HFFc6 (cell line): ENCODE results near the gene ASPSCR1. TPM values are rescaled to one million over a fixed set of nuclear protein-coding genes. Genes with fewer than 3 reads are reported as not detected.

Experiments
- DNase-seq: peaks from one replicate; pipeline ENCODE4 v3.0.0-alpha.2; 2018
- H3K27ac Mint-ChIP-seq: 2 replicates; pipeline ENCODE4 v1.8.0; 2020; ENCODE audit warnings: mild to moderate bottlenecking, mixed read lengths
- H3K27me3 Mint-ChIP-seq: 2 replicates; pipeline ENCODE4 v1.8.0; 2021; ENCODE audit warnings: mild to moderate bottlenecking, moderate library complexity, mixed read lengths; ENCODE audit not compliant: insufficient read depth
- H3K36me3 Mint-ChIP-seq: 2 replicates; pipeline ENCODE4 v1.8.0; 2021; ENCODE audit warnings: low read depth, mixed read lengths
- H3K4me1 Mint-ChIP-seq: 2 replicates; pipeline ENCODE4 v1.8.0; 2020; ENCODE audit warnings: low read depth, mixed read lengths
- H3K4me3 Mint-ChIP-seq: 2 replicates; pipeline ENCODE4 v1.8.0; 2020; ENCODE audit warnings: mild to moderate bottlenecking, moderate library complexity, mixed read lengths
- H3K9me3 Mint-ChIP-seq: 2 replicates; pipeline ENCODE4 v1.8.0; 2020; ENCODE audit warnings: mild to moderate bottlenecking, mixed read lengths
- total RNA-seq, 6 experiments: library from RNA; stranded (reverse); fragmentation: NEBNext Ultra II Directional; extraction: Animal tissue kit (Norgen Biotek cat#: 25700); gene quantifications; 2 replicates in 1 of 6; 3 replicates in 5 of 6; pipeline ENCODE4 v1.2.3, GENCODE V29; 2021
- TF ChIP-seq, protein P1 (sequence below): fragments of 200-600 bp; sonication (generic); IDR thresholded peaks from 2 replicates; pipeline ENCODE4 v1.5.0; 2021; ENCODE audit warnings: antibody characterized with exemption, mild to moderate bottlenecking

The ASPSCR1 gene
- total RNA-seq, 6 experiments from 2014 or later, result 26.6 to 36.8 (median 34.7) TPM

DNA sequence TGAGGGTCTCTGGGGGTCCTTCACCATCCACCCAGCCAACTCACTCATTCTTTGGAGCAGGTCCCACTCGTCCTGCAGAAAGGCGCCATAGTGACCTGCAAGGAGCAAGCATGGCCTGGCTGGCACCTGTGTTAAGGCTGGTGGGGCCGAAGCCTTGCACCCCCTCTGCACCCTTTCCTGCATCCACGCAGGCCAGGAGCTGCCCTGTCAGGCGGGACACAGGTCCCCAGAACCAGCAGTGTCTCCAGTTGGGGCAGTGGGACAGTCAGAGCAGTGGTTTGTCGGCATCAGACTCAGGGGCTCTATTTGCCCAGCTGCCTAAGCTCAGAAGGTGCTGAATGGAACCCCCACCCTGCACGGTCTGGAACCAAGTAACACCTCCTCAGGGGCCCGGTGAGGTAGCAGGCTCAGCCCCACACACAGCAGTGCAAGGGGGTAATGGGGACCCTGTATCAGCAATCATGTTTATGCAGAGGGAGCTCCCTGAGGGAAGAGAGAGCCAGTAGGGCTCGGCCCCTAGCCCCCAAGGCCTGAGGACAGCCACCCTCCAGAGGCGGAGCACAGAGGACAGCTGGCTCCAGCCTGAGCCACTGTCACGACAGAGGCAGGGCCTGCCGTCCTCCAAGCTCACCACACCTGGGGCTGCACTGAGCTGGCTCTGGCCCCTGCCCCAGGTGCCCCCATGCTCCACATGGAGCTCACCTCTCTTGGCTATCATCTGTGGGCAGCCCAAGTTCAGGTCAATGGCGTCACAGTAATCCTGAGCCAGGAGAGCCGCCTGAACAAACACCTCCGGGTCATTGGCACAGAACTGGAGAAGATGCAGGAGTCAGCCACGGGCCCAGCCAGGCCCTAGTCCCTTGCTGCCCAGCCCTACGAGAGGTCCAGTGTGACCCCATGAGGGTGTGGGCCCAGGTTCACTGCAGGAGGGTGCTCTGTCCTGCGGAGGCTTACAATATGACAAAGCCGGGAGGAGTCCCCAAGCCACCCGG, 86.3 kb downstream of the ASPSCR1 start:
- H3K4me1 Mint-ChIP-seq, result no peaks in the 10 kb centered on the region
- DNase-seq, result no peak
- H3K36me3 Mint-ChIP-seq, result peaks cover 4% of the 10 kb centered on the region; the same call in 1 of the 2 replicates
- peak overlapping the region; percentile 76 for H3K4me3 Mint-ChIP-seq
- H3K9me3 Mint-ChIP-seq, result no peaks in the 10 kb centered on the region
- TF ChIP-seq, protein P1, sequence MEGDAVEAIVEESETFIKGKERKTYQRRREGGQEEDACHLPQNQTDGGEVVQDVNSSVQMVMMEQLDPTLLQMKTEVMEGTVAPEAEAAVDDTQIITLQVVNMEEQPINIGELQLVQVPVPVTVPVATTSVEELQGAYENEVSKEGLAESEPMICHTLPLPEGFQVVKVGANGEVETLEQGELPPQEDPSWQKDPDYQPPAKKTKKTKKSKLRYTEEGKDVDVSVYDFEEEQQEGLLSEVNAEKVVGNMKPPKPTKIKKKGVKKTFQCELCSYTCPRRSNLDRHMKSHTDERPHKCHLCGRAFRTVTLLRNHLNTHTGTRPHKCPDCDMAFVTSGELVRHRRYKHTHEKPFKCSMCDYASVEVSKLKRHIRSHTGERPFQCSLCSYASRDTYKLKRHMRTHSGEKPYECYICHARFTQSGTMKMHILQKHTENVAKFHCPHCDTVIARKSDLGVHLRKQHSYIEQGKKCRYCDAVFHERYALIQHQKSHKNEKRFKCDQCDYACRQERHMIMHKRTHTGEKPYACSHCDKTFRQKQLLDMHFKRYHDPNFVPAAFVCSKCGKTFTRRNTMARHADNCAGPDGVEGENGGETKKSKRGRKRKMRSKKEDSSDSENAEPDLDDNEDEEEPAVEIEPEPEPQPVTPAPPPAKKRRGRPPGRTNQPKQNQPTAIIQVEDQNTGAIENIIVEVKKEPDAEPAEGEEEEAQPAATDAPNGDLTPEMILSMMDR, result no peak
- H3K27me3 Mint-ChIP-seq, result peaks cover 8% of the 10 kb centered on the region; the same call in 1 of the 2 replicates
- no peak overlapping the region for H3K27ac Mint-ChIP-seq

DNA sequence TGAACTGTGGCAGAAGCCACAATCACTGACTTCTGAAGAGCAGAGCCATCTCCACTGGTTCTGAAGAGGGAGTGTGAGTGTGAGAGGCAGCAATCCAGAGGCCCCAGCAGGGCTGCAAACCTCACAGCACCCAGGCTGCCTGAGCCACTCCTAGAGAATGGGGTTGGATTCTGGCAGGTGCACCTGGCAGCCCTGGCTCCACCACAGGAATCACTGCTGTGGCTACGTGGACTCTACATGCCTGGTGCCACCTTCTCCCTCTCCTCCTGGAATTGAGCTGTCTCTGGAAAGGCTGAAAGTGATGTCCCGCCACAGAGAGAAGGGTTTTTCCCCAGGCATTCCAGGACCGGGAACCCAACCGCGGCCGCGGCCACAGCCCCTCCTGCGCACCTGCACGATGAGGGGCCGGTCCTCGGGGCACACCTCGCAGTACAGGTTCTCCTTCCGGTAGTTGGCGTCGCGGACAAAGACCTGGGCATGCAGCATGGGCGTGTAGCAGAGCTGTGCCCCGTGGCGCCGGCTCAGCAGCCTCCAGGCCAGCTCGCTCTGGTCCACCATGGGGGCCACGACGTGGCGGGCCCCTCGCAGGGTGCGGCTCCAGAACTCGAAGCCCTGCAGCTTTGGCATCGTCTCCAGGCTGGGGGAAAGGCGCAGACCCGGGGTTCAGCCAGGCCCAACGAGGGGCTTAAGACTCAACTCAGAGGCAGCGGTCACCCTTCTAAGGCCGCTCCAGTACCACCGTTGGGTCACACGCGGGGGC, 87.2 kb downstream of the ASPSCR1 start:
- Mint-ChIP-seq H3K27ac (0 out of 2 replicates have a peak overlapping the region, but pooled peaks have one; percentile 7), H3K36me3 (peaks cover 4% of the 10 kb centered on the region; the same call in 1 of the 2 replicates), H3K27me3 (peaks cover 8% of the 10 kb centered on the region; the same call in 1 of the 2 replicates), H3K4me3 (peak overlapping the region; percentile 76), H3K4me1 (no peaks in the 10 kb centered on the region), H3K9me3 (no peaks in the 10 kb centered on the region)
- TF ChIP-seq, protein P1, result no peak
- DNase-seq, result no peak

DNA sequence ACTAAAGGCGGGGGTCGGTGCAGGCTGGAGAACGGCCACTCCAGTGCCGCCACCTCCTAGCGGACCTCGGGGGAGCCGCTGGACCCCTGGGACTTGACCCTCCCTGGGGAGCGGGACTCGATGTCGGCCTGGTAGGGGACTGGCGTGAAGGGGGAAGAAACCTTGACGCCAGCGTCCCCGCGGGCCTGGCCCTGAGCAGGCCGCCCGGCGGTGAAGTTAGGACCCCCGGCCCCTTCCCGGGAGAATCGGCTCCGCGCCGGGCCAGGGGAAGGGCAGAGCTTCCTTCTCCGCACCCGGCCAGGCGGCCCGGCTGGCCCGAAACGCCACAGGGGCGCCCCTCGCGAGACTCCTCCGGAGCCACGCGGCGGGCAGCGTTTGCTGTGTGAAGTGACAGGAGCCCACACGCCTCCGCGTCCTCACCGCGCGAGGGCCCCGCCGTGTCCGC, 87.8 kb downstream of the ASPSCR1 start:
- no peaks in the 10 kb centered on the region for H3K9me3 Mint-ChIP-seq
- H3K4me1 Mint-ChIP-seq, result no peaks in the 10 kb centered on the region
- DNase-seq, result no peak
- H3K36me3 Mint-ChIP-seq, result peaks cover 1% of the 10 kb centered on the region; the same call in 1 of the 2 replicates
- peak overlapping the region; percentile 76 for H3K4me3 Mint-ChIP-seq
- peaks cover 5% of the 10 kb centered on the region; the same call in 1 of the 2 replicates for H3K27me3 Mint-ChIP-seq
- TF ChIP-seq, protein P1, result no peak
- no peak overlapping the region for H3K27ac Mint-ChIP-seq

DNA sequence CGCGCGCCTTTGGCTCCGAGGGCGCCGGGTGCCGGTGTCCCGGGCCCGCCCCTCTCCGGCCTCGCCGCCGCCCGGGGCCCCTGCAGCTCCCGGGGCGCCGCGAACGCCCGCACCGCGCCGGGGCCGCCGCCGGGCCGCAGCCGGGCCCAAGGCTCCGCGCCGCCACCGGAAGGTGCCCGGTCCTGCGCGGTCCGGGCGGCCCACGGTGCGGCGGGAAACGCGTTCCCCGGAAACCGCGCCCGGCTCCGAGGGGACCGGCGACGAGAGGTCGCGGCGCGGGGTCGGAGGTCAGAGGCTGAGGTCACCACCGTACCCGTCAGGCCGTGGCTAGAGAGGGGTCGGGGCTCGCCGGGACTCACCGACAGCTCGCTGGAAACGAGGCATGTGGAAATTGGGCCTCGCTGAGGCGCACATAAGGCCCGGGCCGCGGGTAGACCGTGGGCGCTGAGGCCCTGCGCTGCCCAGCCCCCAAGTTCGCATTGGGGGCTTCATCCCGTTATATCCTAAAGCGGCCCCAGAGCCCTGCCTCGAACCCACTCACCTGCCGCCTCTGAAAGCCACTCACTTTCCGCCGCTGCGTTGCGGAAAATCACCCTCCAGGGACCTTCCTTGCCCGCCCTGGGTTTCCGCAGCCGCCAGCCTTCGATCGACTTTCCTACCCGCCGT, 88.3 kb downstream of the ASPSCR1 start, which contains the start of gene DUS1L:
TSS of gene DUS1L (minus strand) at position 167 of the 666 bp plus-strand sequence. CDS start 745 bp downstream, outside the sequence.
- TF ChIP-seq, protein P1, result no peak

More for the DNA sequence above, 88.3 kb downstream of the ASPSCR1 start, which contains the start of gene DUS1L:
- Mint-ChIP-seq H3K4me3 (peak within 1 kb of the TSS; percentile 76), H3K27ac (peak within 1 kb of the TSS; percentile 56), H3K36me3 (no peaks in the 10 kb centered on the region), H3K9me3 (no peaks in the 10 kb centered on the region), H3K4me1 (no peaks in the 10 kb centered on the region), H3K27me3 (peaks cover 4% of the 10 kb centered on the region; the same call in 1 of the 2 replicates)
- no peak for DNase-seq

Other genes with a start within 250 kb of the ASPSCR1 start
- gene GCGR, start 173.5 kb upstream of the ASPSCR1 start, total RNA-seq, result not detected
- gene MCRIP1, start 144.3 kb upstream of the ASPSCR1 start, total RNA-seq, result 100 to 1,000 TPM in 2 of 6 experiments, 10 to 100 TPM in 4; 88.0 to 103 (median 92.8) TPM
- gene PPP1R27, start 142.6 kb upstream of the ASPSCR1 start, total RNA-seq, result not detected
- 100 to 1,000 TPM; 790 to 981 (median 910) TPM for gene P4HB, start 117.1 kb upstream of the ASPSCR1 start, total RNA-seq
- gene ARHGDIA, start 106.3 kb upstream of the ASPSCR1 start, total RNA-seq, result 1,000 to 10,000 TPM in 1 of 6 experiments, 100 to 1,000 TPM in 5; 758 to 1,040 (median 908) TPM
- gene ALYREF, start 86.0 kb upstream of the ASPSCR1 start, total RNA-seq, result 100 to 1,000 TPM; 101 to 151 (median 135) TPM
- gene ANAPC11, start 85.9 kb upstream of the ASPSCR1 start, total RNA-seq, result 100 to 1,000 TPM; 151 to 169 (median 156) TPM
- gene NPB, start 75.4 kb upstream of the ASPSCR1 start, total RNA-seq, result 1 to 10 TPM in 1 of 6 experiments, under 1 TPM in 5; 0.53 to 1.5 (median 0.71) TPM
- gene PCYT2, start 66.2 kb upstream of the ASPSCR1 start, total RNA-seq, result 10 to 100 TPM; 33.2 to 45.8 (median 35.8) TPM
- 10 to 100 TPM; 16.2 to 20.7 (median 18.5) TPM for gene SIRT7, start 59.5 kb upstream of the ASPSCR1 start, total RNA-seq
- gene MAFG, start 49.9 kb upstream of the ASPSCR1 start, total RNA-seq, result 10 to 100 TPM; 17.7 to 22.4 (median 18.2) TPM
- 100 to 1,000 TPM in 4 of 6 experiments, 10 to 100 TPM in 2; 97.9 to 147 (median 110) TPM for gene PYCR1, start 40.3 kb upstream of the ASPSCR1 start, total RNA-seq
- not detected for gene MYADML2, start 30.4 kb upstream of the ASPSCR1 start, total RNA-seq
- under 1 TPM in 2 of 6 experiments, not detected in 4; 0.10 to 0.14 TPM for gene NOTUM, start 16.4 kb upstream of the ASPSCR1 start, total RNA-seq
- 10 to 100 TPM; 60.6 to 83.9 (median 73.3) TPM for gene CENPX, start 45.2 kb downstream of the ASPSCR1 start, total RNA-seq
- 10 to 100 TPM in 3 of 6 experiments, 1 to 10 TPM in 3; 6.8 to 10.5 (median 10.0) TPM for gene LRRC45, start 45.7 kb downstream of the ASPSCR1 start, total RNA-seq
- gene RAC3, start 54.0 kb downstream of the ASPSCR1 start, total RNA-seq, result 1 to 10 TPM; 4.3 to 8.5 (median 5.6) TPM
- gene DCXR, start 60.1 kb downstream of the ASPSCR1 start, total RNA-seq, result 100 to 1,000 TPM in 1 of 6 experiments, 10 to 100 TPM in 5; 73.4 to 100 (median 84.8) TPM
- 10 to 100 TPM; 37.6 to 48.5 (median 40.1) TPM for gene RFNG, start 74.2 kb downstream of the ASPSCR1 start, total RNA-seq
- 100 to 1,000 TPM; 127 to 144 (median 141) TPM for gene GPS1, start 74.3 kb downstream of the ASPSCR1 start, total RNA-seq
- 10 to 100 TPM; 65.8 to 86.8 (median 71.2) TPM for gene DUS1L, start 88.2 kb downstream of the ASPSCR1 start, total RNA-seq
- gene FASN, start 120.6 kb downstream of the ASPSCR1 start, total RNA-seq, result 100 to 1,000 TPM; 108 to 138 (median 112) TPM
- gene CCDC57, start 235.2 kb downstream of the ASPSCR1 start, total RNA-seq, result 10 to 100 TPM; 12.8 to 15.6 (median 13.6) TPM